ENCODE measurements around the gene RASA3.

- TF ChIP-seq SIN3A (IDR thresholded peaks at IDR 0.05; ENCODE audit: low read depth, low read length) (no peak), POU2F2 (IDR thresholded peaks at IDR 0.05; ENCODE audit: borderline replicate concordance, low read depth, low read length) (no peak), CTCF (IDR thresholded peaks at IDR 0.05 in 2 of 3, conservative IDR thresholded peaks at IDR 0.05 in 1 of 3; ENCODE audit: control insufficient read depth in 2 of 3, extremely low read depth in 1 of 3, insufficient read depth in 1 of 3, low read depth in 3 of 3, low read length in 3 of 3) (no peak), SIX5 (IDR thresholded peaks at IDR 0.05; ENCODE audit: low read depth, low read length, severe bottlenecking) (no peak), TCF12 (IDR thresholded peaks at IDR 0.05; ENCODE audit: low read depth, low read length) (no peak), TBL1XR1 (IDR thresholded peaks at IDR 0.05; ENCODE audit: low read depth, low read length) (no peak), POLR2A (IDR thresholded peaks at IDR 0.05; ENCODE audit: low read depth, low read length) (no peak), POLR2AphosphoS5 (IDR thresholded peaks at IDR 0.05; ENCODE audit: low read length) (no peak), RFX5 (IDR thresholded peaks at IDR 0.05; ENCODE audit: low read depth, low read length) (no peak), CUX1 (IDR thresholded peaks at IDR 0.05; ENCODE audit: insufficient replicate concordance, low read depth, low read length) (no peak), ZNF592 (IDR thresholded peaks at IDR 0.05) (no peak)
Measured at GRCh38 chr13:114022876-114023275, 109.5 kb downstream of the RASA3 start.

Data from GM12878 (cell line).